A673 (cell line): ENCODE data around the gene MRPL37.

Experiments
- CTCF ChIP-seq: fragments of 300-800, 200-600 bp; sonication (generic); conservative IDR thresholded peaks from 2 replicates; pipeline ENCODE4 v1.5.1; 2017; ENCODE audit warnings: low read depth, mild to moderate bottlenecking, antibody characterized with exemption, low read length, moderate library complexity, mixed read lengths
- EZH2 ChIP-seq: fragments of 200-600 bp; sonication (generic); IDR thresholded peaks from 2 replicates; pipeline ENCODE4 v1.6.1; 2017; ENCODE audit warnings: borderline replicate concordance, low read depth, mild to moderate bottlenecking, mixed read lengths, antibody characterized with exemption, low read length; ENCODE audit not compliant: poor library complexity, severe bottlenecking

GRCh38 chr1:54249819-54250435 lies 50.0 kb downstream of the MRPL37 start:
- TF ChIP-seq CTCF (no peak), EZH2 (no peak)
